Astrocyte (in vitro differentiated cells and primary cell): ENCODE measurements around the gene ADCY2. TPM values are rescaled to one million over a fixed set of nuclear protein-coding genes. Genes with fewer than 3 reads are reported as not detected.

ENCODE experiments used
- DNase-seq: peaks from one replicate; pipeline ENCODE4 v3.0.0-alpha.2; 2010; ENCODE audit warnings: low read depth
- FAIRE-seq: peaks from 2 replicates; lab custom pipeline; 2011; peaks lifted over from hg19 to GRCh38; lab: Jason Lieb, UNC
- H2AFZ ChIP-seq: 2 replicates; pipeline ENCODE4 v1.6.0; 2012; ENCODE audit warnings: low read depth, low read length, inconsistent platforms
- H3K27ac ChIP-seq: 2 replicates; pipeline ENCODE4 v1.5.1; 2011; ENCODE audit warnings: low read depth, low read length, inconsistent platforms
- H3K27me3 ChIP-seq: 2 replicates; pipeline ENCODE4 v1.6.0; 2011; ENCODE audit warnings: low read length, inconsistent platforms; ENCODE audit not compliant: insufficient read depth
- H3K36me3 ChIP-seq: 2 replicates; pipeline ENCODE4 v1.5.1; 2011; ENCODE audit warnings: low read length, inconsistent platforms; ENCODE audit not compliant: insufficient read depth
- H3K4me1 ChIP-seq: 2 replicates; pipeline ENCODE4 v1.5.1; 2011; ENCODE audit warnings: low read length, inconsistent platforms; ENCODE audit not compliant: insufficient read depth
- H3K4me2 ChIP-seq: 2 replicates; pipeline ENCODE4 v1.6.0; 2012; ENCODE audit warnings: low read length, inconsistent platforms
- H3K4me3 ChIP-seq: 2 replicates; pipeline ENCODE4 v1.5.1; 2011; ENCODE audit warnings: low read depth, mild to moderate bottlenecking, low read length, inconsistent platforms; ENCODE audit not compliant: insufficient read depth
- H3K79me2 ChIP-seq: 2 replicates; pipeline ENCODE4 v1.6.0; 2012; ENCODE audit warnings: mild to moderate bottlenecking, low read length, inconsistent platforms; ENCODE audit not compliant: insufficient read depth
- H3K9ac ChIP-seq: 2 replicates; pipeline ENCODE4 v1.6.0; 2012; ENCODE audit warnings: mild to moderate bottlenecking, low read length, inconsistent platforms
- H3K9me3 ChIP-seq: 2 replicates; pipeline ENCODE4 v1.5.1; 2012; ENCODE audit warnings: low read depth, mild to moderate bottlenecking, low read length, inconsistent platforms; ENCODE audit not compliant: insufficient read depth
- H4K20me1 ChIP-seq: 2 replicates; pipeline ENCODE4 v1.6.0; 2012; ENCODE audit warnings: low read length, inconsistent platforms; ENCODE audit not compliant: insufficient read depth
- H3K27ac Mint-ChIP-seq: one replicate; pipeline ENCODE4 v1.8.0; 2021; ENCODE audit warnings: mild to moderate bottlenecking, mixed read lengths; ENCODE audit not compliant: unreplicated experiment
- H3K27me3 Mint-ChIP-seq: one replicate; pipeline ENCODE4 v1.8.0; 2021; ENCODE audit warnings: low read depth, mixed read lengths; ENCODE audit not compliant: unreplicated experiment
- H3K36me3 Mint-ChIP-seq: one replicate; pipeline ENCODE4 v1.8.0; 2021; ENCODE audit warnings: low read depth, mixed read lengths; ENCODE audit not compliant: unreplicated experiment
- H3K4me1 Mint-ChIP-seq: one replicate; pipeline ENCODE4 v1.8.0; 2021; ENCODE audit warnings: low read depth, mixed read lengths; ENCODE audit not compliant: unreplicated experiment
- H3K4me3 Mint-ChIP-seq: one replicate; pipeline ENCODE4 v1.8.0; 2021; ENCODE audit warnings: mild to moderate bottlenecking, moderate library complexity, mixed read lengths; ENCODE audit not compliant: unreplicated experiment
- H3K9me3 Mint-ChIP-seq: one replicate; pipeline ENCODE4 v1.8.0; 2021; ENCODE audit warnings: mild to moderate bottlenecking, mixed read lengths; ENCODE audit not compliant: unreplicated experiment
- CTCF ChIP-seq: IDR thresholded peaks from 2 replicates; pipeline ENCODE4 v1.5.1; 2011; ENCODE audit warnings: low read depth, mild to moderate bottlenecking, inconsistent platforms, low read length, moderate library complexity; ENCODE audit not compliant: insufficient read depth
- EZH2 ChIP-seq: IDR thresholded peaks from 2 replicates; pipeline ENCODE4 v1.6.1; 2012; ENCODE audit warnings: mild to moderate bottlenecking, low read length, inconsistent platforms; ENCODE audit not compliant: insufficient read depth
- total RNA-seq: library from RNA; stranded (reverse); gene quantifications from 2 replicates; pipeline ENCODE4 v1.2.1, GENCODE V29; 2021

ADCY2 gene
- total RNA-seq, 1 donor from 2014 or later: 5.7 TPM

- Histone ChIP-seq H3K4me3 (no peak overlapping the region), H2AFZ (no peak overlapping the region), H3K9me3 (no peaks in the 10 kb centered on the region), H4K20me1 (no peaks in the 10 kb centered on the region), H3K36me3 (no peaks in the 10 kb centered on the region), H3K27me3 (peaks cover 3% of the 10 kb centered on the region), H3K4me1 (no peaks in the 10 kb centered on the region), H3K79me2 (no peaks in the 10 kb centered on the region), H3K4me2 (no peak overlapping the region), H3K27ac (no peak overlapping the region), H3K9ac (no peak overlapping the region)
- H3K9me3 Mint-ChIP-seq: peaks cover 3% of the 10 kb centered on the region
- FAIRE-seq (no peak), DNase-seq (no peak)
- H3K4me3 Mint-ChIP-seq: no peak overlapping the region
- TF ChIP-seq CTCF (no peak), EZH2 (no peak)
- H3K27me3 Mint-ChIP-seq: peaks cover 17% of the 10 kb centered on the region
- H3K36me3 Mint-ChIP-seq: no peaks in the 10 kb centered on the region
- H3K4me1 Mint-ChIP-seq: peaks cover 6% of the 10 kb centered on the region
- H3K27ac Mint-ChIP-seq: no peak overlapping the region
Observed at GRCh38 chr5:7844901-7845300, 449.0 kb downstream of the ADCY2 start.

GRCh38 chr5:7845557-7845956 lies 449.6 kb downstream of the ADCY2 start:
- H3K27me3 Mint-ChIP-seq: peaks cover 17% of the 10 kb centered on the region
- H2AFZ ChIP-seq: no peak overlapping the region
- H4K20me1 ChIP-seq: no peaks in the 10 kb centered on the region
- no peak overlapping the region for H3K9ac ChIP-seq
- no peak for TF ChIP-seq CTCF
- TF ChIP-seq EZH2: no peak
- no peak for DNase-seq
- H3K36me3 Mint-ChIP-seq: no peaks in the 10 kb centered on the region
- H3K27me3 ChIP-seq: peaks cover 3% of the 10 kb centered on the region
- no peaks in the 10 kb centered on the region for H3K79me2 ChIP-seq
- peaks cover 3% of the 10 kb centered on the region for H3K9me3 Mint-ChIP-seq
- H3K4me2 ChIP-seq: no peak overlapping the region
- H3K4me1 Mint-ChIP-seq: peaks cover 6% of the 10 kb centered on the region
- H3K4me3 Mint-ChIP-seq: no peak overlapping the region
- no peaks in the 10 kb centered on the region for H3K36me3 ChIP-seq
- no peak overlapping the region for H3K27ac Mint-ChIP-seq
- no peak overlapping the region for H3K27ac ChIP-seq
- H3K4me1 ChIP-seq: no peaks in the 10 kb centered on the region
- H3K9me3 ChIP-seq: no peaks in the 10 kb centered on the region
- FAIRE-seq: no peak
- no peak overlapping the region for H3K4me3 ChIP-seq

GRCh38 chr5:7846327-7846726 lies 450.4 kb downstream of the ADCY2 start:
- H3K4me1 Mint-ChIP-seq: peaks cover 6% of the 10 kb centered on the region
- Histone ChIP-seq H3K27ac (no peak overlapping the region), H4K20me1 (no peaks in the 10 kb centered on the region), H3K79me2 (no peaks in the 10 kb centered on the region), H3K36me3 (no peaks in the 10 kb centered on the region), H3K27me3 (peaks cover 3% of the 10 kb centered on the region), H3K9ac (no peak overlapping the region), H3K4me2 (no peak overlapping the region), H3K9me3 (no peaks in the 10 kb centered on the region), H3K4me1 (no peaks in the 10 kb centered on the region), H2AFZ (no peak overlapping the region), H3K4me3 (no peak overlapping the region)
- peaks cover 18% of the 10 kb centered on the region for H3K27me3 Mint-ChIP-seq
- no peak for TF ChIP-seq CTCF
- TF ChIP-seq EZH2: no peak
- H3K27ac Mint-ChIP-seq: no peak overlapping the region
- no peaks in the 10 kb centered on the region for H3K9me3 Mint-ChIP-seq
- DNase-seq: no peak
- no peaks in the 10 kb centered on the region for H3K36me3 Mint-ChIP-seq
- no peak for FAIRE-seq
- H3K4me3 Mint-ChIP-seq: no peak overlapping the region
